HepG2 (cell line): Measurements from ENCODE around the gene EXOC1. TPM values are rescaled to one million over a fixed set of nuclear protein-coding genes. Genes with fewer than 3 reads are reported as not detected.
A peak's percentile ranks its signal among the peaks of the same experiment; 100 is the strongest.

ENCODE experiments used
- ATAC-seq: fragments of 200-7000 bp; cut with Tn5 transposase; 3 replicates; pipeline ENCODE4 v1.9.1; 2020; ENCODE audit warnings: mild to moderate bottlenecking, moderate library complexity
- BruUV-seq: library from RNA; stranded (reverse); fragments of 400-500 nt; replicated peaks from 2 replicates; lab custom pipeline; 2021; lab: Mats Ljungman, UMichigan
- CTCF ChIA-PET: fragments of 300-600 bp; formaldehyde crosslinking; extraction: SDS; loops from one replicate; lab custom pipeline; 2021; ENCODE audit warnings: low total read pairs, inconsistent platforms, low intra/inter-chr PET ratio; lab: Yijun Ruan, JAX
- POLR2A ChIA-PET: fragments of 350-600 bp; sonication (Branson Sonifier 250); formaldehyde crosslinking; loops from one replicate; lab custom pipeline; 2020; ENCODE audit warnings: antibody characterized with exemption, inconsistent platforms; lab: Yijun Ruan, JAX
- DNase-seq: peaks from one replicate; pipeline ENCODE4 v3.0.0-alpha.2; 2015; ENCODE audit warnings: low spot score
- FAIRE-seq: peaks from 3 replicates; lab custom pipeline; 2011; peaks lifted over from hg19 to GRCh38; lab: Jason Lieb, UNC
- H2AFZ ChIP-seq: one replicate; pipeline ENCODE4 v1.6.1; 2011; ENCODE audit warnings: low read length, inconsistent platforms
- H3K27ac ChIP-seq: fragments of 300-600 bp; 3 replicates; pipeline ENCODE4 v1.8.0; 2011; ENCODE audit warnings: mixed run types, mild to moderate bottlenecking, mixed read lengths, low read length, inconsistent platforms; ENCODE audit not compliant: insufficient read depth; ENCODE audit errors: extremely low read length
- H3K27me3 ChIP-seq, 2 experiments: fragments of 200-600 bp in 1 of 2; 2 replicates in 1 of 2; 3 replicates in 1 of 2; pipeline versions ENCODE4 v1.6.0 to v1.8.0; 2011; ENCODE audit warnings: low read length in 2 of 2, mild to moderate bottlenecking in 2 of 2, moderate library complexity in 2 of 2, inconsistent platforms in 1 of 2; ENCODE audit not compliant: insufficient read depth in 2 of 2, control insufficient read depth in 1 of 2
- H3K36me3 ChIP-seq, 2 experiments: fragments of 200-600 bp in 1 of 2; replicated peaks in 1 of 2; 2 replicates in 1 of 2; 3 replicates in 1 of 2; pipeline versions ENCODE4 v1.5.1 to v1.8.0; 2011; ENCODE audit warnings: low read length in 2 of 2, inconsistent platforms in 1 of 2; ENCODE audit not compliant: insufficient read depth in 2 of 2, control insufficient read depth in 1 of 2
- H3K4me1 ChIP-seq: 2 replicates; pipeline ENCODE4 v1.5.1; 2012; ENCODE audit warnings: low read length, inconsistent platforms; ENCODE audit not compliant: insufficient read depth
- H3K4me2 ChIP-seq: 2 replicates; pipeline ENCODE4 v1.6.0; 2011; ENCODE audit warnings: low read depth, low read length, inconsistent platforms
- H3K4me3 ChIP-seq, 3 experiments: fragments of 200-600 bp in 1 of 3; sonication (generic), shearing (Covaris generic) in 1 of 3; replicated peaks in 1 of 3; 2 replicates each; pipeline ENCODE4 v1.5.1; 2011 to 2016; ENCODE audit warnings: low read length in 3 of 3, inconsistent platforms in 2 of 3, low read depth in 2 of 3, mild to moderate bottlenecking in 2 of 3, control low read depth in 1 of 3, mixed read lengths in 1 of 3; ENCODE audit not compliant: insufficient read depth in 1 of 3
- H3K79me2 ChIP-seq: one replicate; pipeline ENCODE4 v1.6.1; 2011; ENCODE audit warnings: low read length, inconsistent platforms; ENCODE audit not compliant: insufficient read depth
- H3K9ac ChIP-seq: 2 replicates; pipeline ENCODE4 v1.6.0; 2011; ENCODE audit warnings: mild to moderate bottlenecking, low read depth, low read length, inconsistent platforms; ENCODE audit not compliant: insufficient read depth
- H3K9me3 ChIP-seq: 2 replicates; pipeline ENCODE4 v1.5.1; 2012; ENCODE audit warnings: mild to moderate bottlenecking, low read length
- H4K20me1 ChIP-seq: 2 replicates; pipeline ENCODE4 v1.6.0; 2011; ENCODE audit warnings: inconsistent platforms, mild to moderate bottlenecking, low read length, moderate library complexity; ENCODE audit not compliant: insufficient read depth
- MAFF ChIP-seq: IDR thresholded peaks from 2 replicates; pipeline ENCODE4 v1.6.1; 2011; ENCODE audit warnings: low read depth, low read length, improper control_type of control experiment
- MAFK ChIP-seq, 2 experiments: IDR thresholded peaks in 1 of 2; conservative IDR thresholded peaks in 1 of 2; 2 replicates each; pipeline ENCODE4 v1.6.1; 2011; ENCODE audit warnings: improper control_type of control experiment in 2 of 2, low read length in 2 of 2
- PAWR ChIP-seq: sonication (generic); formaldehyde crosslinking; IDR thresholded peaks from 2 replicates; pipeline ENCODE4 v1.4.0; 2020; ENCODE audit warnings: missing genetic modification reagents, mild to moderate bottlenecking, borderline replicate concordance
- SRSF1 ChIP-seq: fragments of 200-400 bp; formaldehyde crosslinking; optimal IDR thresholded peaks from 2 replicates; pipeline ENCODE3; 2017; ENCODE audit warnings: mild to moderate bottlenecking, low read depth, low read length, moderate library complexity
- ZFP62 ChIP-seq: sonication (generic); formaldehyde crosslinking; IDR thresholded peaks from 2 replicates; pipeline ENCODE4 v1.4.0; 2020; ENCODE audit warnings: missing genetic modification reagents
- WGBS: methylation state at CpG from one replicate; pipeline ENCODE4 v1.1.6; 2017; ENCODE audit warnings: low lambda C conversion rate; 5-methylcytosine and 5-hydroxymethylcytosine counted together
- in situ Hi-C: cut with HindIII; loops from 2 replicates; pipeline ENCODE4 v1.10.0; 2017; ENCODE audit warnings: low pct_unique_long_range_greater_than_20kb; ENCODE audit not compliant: extremely low pct_ligation_motif_present
- intact Hi-C: fragments of 100-400 bp; cut with micrococcal nuclease; formaldehyde crosslinking; loops from one replicate; pipeline ENCODE4 v1.10.0; 2022; ENCODE audit not compliant: unreplicated experiment
- polyA plus RNA-seq, 8 experiments: library from polyadenylated mRNA; depleted of rRNA in 3 of 8; stranded (reverse) in 7 of 8; unstranded in 1 of 8; fragments of >200 nt; fragmentation: Illumina TruSeq in 4 of 8; extraction: Trizol in 4 of 8; gene quantifications; 2 replicates each; pipeline versions ENCODE4 v1.2.1 to v1.2.3, GENCODE V29; 2011 to 2016; ENCODE audit warnings: low read depth in 4 of 8, missing spikeins in 1 of 8, mixed read lengths in 1 of 8; ENCODE audit not compliant: insufficient read depth in 1 of 8
- total RNA-seq, 5 experiments: library from RNA; depleted of rRNA; stranded (reverse); fragments of >200 nt; fragmentation: Illumina TruSeq; extraction: Trizol; gene quantifications; 2 replicates each; pipeline ENCODE4 v1.2.3, GENCODE V29; 2016; ENCODE audit warnings: low read depth in 1 of 5
- TF ChIP-seq, protein P1 (sequence below): sonication (generic); formaldehyde crosslinking; IDR thresholded peaks from 2 replicates; pipeline ENCODE4 v1.4.0; 2020; ENCODE audit warnings: missing genetic modification reagents
- TF ChIP-seq, protein P2 (sequence below): sonication (generic); formaldehyde crosslinking; IDR thresholded peaks from 2 replicates; pipeline ENCODE4 v1.5.1; 2020; ENCODE audit warnings: mild to moderate bottlenecking, missing genetic modification reagents

The EXOC1 gene
- total and polyA plus RNA-seq, 2 of the 13 experiments (the other 11 are each of a cell fraction or from before 2014, with no cell fraction given) = 9.1 to 18.4 TPM

DNA sequence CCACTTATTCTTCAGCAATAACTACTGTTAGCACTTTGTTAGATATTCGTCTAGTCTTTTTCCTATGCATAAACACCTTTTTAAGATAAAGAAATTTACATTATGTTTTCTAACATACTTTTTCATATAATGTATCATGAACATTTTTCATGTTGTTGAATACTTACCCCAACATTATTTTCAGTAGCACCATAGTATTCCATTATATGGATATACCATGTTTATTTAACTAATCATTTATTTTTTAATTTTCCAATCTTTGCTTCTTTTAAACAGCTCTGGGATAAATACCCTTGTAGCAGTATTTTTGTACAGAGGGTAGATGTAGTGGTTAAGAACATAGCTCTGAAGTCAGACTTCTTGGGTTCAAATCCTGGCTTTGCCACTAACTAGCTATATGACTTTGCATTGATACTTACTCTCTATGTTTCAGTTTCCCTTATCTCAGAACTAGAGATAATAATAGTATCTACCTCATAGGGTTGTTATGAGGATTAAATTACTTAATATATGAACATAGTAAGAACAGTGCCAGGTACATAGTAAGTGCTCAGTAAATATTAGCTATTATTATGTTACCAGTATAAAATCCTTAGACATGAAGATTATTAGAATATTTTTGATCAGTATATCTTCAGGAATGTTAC is 11.3 kb downstream of the EXOC1 start (continued):
- TF ChIP-seq, protein P1, sequence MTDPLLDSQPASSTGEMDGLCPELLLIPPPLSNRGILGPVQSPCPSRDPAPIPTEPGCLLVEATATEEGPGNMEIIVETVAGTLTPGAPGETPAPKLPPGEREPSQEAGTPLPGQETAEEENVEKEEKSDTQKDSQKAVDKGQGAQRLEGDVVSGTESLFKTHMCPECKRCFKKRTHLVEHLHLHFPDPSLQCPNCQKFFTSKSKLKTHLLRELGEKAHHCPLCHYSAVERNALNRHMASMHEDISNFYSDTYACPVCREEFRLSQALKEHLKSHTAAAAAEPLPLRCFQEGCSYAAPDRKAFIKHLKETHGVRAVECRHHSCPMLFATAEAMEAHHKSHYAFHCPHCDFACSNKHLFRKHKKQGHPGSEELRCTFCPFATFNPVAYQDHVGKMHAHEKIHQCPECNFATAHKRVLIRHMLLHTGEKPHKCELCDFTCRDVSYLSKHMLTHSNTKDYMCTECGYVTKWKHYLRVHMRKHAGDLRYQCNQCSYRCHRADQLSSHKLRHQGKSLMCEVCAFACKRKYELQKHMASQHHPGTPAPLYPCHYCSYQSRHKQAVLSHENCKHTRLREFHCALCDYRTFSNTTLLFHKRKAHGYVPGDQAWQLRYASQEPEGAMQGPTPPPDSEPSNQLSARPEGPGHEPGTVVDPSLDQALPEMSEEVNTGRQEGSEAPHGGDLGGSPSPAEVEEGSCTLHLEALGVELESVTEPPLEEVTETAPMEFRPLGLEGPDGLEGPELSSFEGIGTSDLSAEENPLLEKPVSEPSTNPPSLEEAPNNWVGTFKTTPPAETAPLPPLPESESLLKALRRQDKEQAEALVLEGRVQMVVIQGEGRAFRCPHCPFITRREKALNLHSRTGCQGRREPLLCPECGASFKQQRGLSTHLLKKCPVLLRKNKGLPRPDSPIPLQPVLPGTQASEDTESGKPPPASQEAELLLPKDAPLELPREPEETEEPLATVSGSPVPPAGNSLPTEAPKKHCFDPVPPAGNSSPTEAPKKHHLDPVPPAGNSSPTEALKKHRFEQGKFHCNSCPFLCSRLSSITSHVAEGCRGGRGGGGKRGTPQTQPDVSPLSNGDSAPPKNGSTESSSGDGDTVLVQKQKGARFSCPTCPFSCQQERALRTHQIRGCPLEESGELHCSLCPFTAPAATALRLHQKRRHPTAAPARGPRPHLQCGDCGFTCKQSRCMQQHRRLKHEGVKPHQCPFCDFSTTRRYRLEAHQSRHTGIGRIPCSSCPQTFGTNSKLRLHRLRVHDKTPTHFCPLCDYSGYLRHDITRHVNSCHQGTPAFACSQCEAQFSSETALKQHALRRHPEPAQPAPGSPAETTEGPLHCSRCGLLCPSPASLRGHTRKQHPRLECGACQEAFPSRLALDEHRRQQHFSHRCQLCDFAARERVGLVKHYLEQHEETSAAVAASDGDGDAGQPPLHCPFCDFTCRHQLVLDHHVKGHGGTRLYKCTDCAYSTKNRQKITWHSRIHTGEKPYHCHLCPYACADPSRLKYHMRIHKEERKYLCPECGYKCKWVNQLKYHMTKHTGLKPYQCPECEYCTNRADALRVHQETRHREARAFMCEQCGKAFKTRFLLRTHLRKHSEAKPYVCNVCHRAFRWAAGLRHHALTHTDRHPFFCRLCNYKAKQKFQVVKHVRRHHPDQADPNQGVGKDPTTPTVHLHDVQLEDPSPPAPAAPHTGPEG (CRISPR knock-in tag) = no peak
- TF ChIP-seq, all 625 proteins: peak for 0

DNA sequence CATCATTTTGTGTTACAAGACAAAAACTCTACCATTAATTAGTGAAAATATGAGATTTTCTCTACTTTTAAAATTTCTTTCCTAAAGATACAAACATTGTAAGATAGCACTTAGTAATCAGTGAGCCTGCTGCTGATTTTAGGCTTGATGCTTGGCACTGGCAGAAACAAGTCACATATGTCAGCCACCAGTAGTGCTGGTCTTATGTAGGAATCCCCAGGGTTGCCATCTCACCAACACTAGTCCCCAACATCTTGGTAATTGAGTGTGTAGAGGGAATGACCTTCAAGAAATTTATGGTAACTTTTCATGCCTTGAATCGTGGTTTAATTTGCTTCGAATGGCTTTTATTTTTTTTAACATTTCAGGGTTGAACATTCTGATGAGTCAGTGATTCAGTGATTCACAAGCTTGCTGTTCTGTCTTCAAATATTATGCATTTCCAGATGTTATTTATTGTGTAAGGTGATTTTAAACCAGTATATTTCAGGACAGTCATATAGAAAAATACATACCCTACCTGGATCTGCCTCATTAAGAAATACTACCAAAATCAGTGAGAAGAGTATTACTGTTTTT is 11.9 kb downstream of the EXOC1 start:
- CTCF ChIA-PET = no interaction called here
- FAIRE-seq (no peak), ATAC-seq (no peak), DNase-seq (no peak)
- Histone ChIP-seq H3K79me2 (no peaks in the 10 kb centered on the region), H3K4me3 (no peak overlapping the region), H4K20me1 (no peaks in the 10 kb centered on the region), H3K36me3 (peaks cover 3 to 32% of the 10 kb centered on the region in 2 experiments; a peak in 4 of 5 replicates), H3K27ac (no peak overlapping the region), H3K4me1 (peaks cover 6% of the 10 kb centered on the region; the same call in 1 of the 2 replicates), H3K9me3 (no peaks in the 10 kb centered on the region), H3K4me2 (no peak overlapping the region), H3K27me3 (no peaks in the 10 kb centered on the region), H2AFZ (no peak overlapping the region), H3K9ac (no peak overlapping the region)
- in situ Hi-C loops (loop anchor here (25.0 kb wide), 1 partner anchor 478 kb away; the partner anchor contains the start of gene TMEM165), intact Hi-C loops (loop anchor here (10.0 kb wide), 1 partner anchor 681 kb away; no protein-coding TSS in a partner anchor)
- POLR2A ChIA-PET = no interaction called here
- 90% methylated on average over 2 of the region's 2 CpGs for WGBS
- BruUV-seq = no TSS peak
- no peak for TF ChIP-seq ZFP62 (CRISPR knock-in tag)
- no peak for TF ChIP-seq PAWR (CRISPR knock-in tag)
- TF ChIP-seq MAFF = peak; percentile 50
- TF ChIP-seq SRSF1 = no peak
- TF ChIP-seq, protein P2, sequence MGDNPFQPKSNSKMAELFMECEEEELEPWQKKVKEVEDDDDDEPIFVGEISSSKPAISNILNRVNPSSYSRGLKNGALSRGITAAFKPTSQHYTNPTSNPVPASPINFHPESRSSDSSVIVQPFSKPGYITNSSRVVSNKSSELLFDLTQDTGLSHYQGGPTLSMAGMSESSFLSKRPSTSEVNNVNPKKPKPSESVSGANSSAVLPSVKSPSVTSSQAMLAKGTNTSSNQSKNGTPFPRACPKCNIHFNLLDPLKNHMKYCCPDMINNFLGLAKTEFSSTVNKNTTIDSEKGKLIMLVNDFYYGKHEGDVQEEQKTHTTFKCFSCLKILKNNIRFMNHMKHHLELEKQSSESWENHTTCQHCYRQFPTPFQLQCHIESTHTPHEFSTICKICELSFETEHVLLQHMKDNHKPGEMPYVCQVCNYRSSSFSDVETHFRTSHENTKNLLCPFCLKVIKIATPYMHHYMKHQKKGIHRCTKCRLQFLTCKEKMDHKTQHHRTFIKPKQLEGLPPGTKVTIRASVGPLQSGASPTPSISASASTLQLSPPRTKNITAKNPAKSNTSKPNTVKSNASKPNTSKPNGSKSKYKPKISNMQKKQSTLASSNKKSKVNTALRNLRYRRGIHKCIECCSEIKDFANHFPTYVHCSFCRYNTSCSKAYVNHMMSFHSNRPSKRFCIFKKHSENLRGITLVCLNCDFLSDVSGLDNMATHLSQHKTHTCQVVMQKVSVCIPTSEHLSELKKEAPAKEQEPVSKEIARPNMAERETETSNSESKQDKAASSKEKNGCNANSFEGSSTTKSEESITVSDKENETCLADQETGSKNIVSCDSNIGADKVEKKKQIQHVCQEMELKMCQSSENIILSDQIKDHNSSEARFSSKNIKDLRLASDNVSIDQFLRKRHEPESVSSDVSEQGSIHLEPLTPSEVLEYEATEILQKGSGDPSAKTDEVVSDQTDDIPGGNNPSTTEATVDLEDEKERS (CRISPR knock-in tag) = no peak
- peak in 1 of 2 experiments; percentile 65; a peak in 3 of 4 replicates for TF ChIP-seq MAFK (conservative IDR thresholded peaks at IDR 0.05 in 1 of 2, IDR thresholded peaks at IDR 0.05 in 1 of 2; ENCODE audit: low read length in 2 of 2)
